DMS53 treated with DMSO at 0.1 percent for 48 hours (cell line): ENCODE results near the gene EVPL.

ENCODE experiments used
- DNase-seq: peaks from one replicate; lab custom pipeline; 2025; ENCODE audit not compliant: unreplicated experiment; lab: John Stamatoyannopoulos, UW

Gene EVPL

DNA sequence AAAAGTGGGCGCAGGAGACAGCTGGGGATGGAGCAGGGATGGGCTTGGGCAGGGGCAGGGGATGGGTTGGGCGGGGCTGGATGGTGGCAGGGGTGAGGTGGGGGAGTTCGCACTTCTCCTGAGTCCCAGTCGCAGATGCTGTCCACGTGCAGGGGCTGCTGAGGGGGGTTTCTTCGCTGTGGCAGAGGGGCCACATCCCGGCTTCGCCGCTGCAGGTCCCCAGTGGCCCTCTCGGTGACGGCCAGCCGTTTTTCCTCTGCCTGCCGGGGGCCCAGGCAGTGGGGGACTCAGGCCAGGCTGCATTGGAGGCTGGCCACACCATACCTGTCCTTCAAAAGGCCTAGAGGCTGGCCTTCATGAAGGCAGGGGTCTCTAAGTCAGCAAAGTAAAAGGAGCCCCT, 8.3 kb downstream of the EVPL start:
- DNase-seq = no peak

DNA sequence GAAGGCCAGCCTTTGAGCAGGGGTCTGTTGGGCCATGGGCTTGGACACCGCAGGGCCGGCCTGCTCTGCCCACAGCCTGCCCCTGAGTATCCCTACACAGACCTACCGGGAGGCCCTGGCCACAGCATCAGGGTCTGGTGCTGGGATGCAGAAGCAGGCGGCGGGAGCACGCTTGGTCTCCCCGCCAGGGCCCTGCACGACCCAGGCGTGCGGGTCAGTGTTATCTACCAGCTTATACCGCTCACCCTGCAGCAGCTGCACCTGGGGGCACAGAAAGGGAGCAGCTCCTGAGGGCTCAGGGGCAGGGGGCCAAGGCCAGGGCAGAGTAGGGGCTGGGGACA, 8.8 kb downstream of the EVPL start:
- no peak for DNase-seq

DNA sequence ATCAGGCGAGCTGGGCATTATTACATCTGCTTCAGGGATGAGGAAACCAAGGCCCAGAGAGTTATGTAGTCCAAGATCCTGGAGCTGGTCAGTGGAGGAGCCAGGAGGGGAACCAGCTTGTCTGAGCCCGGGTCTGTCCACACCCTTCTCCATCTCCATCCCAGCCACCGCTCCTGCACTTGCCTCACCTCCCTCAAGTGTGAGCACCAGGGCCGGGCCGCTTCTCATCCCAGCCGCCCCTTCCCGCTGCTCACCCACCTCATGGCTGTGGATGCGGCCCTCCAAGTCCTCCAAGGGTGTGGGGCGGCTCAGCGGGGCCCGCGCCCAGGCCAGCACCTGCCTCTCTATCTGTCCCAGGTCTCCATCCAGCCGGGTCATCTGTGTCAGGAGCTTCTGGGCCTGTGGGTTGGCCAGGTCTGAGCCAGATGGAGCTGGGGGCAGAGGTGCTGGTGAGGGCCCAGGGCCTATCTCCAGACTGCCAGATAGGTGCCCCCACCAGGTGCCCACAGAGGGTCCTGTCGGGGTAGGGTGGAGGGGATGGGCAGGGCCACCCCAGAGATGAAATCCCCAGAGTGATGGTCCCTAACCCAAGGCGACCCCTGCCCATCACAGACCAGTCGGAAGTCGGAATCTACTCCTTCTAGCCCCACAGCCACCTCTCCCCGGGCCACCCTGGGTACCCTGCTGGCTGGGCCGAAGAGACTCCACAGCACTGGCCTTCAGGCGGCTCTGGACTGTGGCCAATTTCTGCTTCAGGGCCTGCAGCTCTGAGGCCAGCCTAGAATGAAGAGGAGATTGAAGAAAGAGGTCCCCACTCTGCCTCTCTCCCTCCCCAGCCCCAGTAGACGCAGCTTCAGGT, 9.4 kb downstream of the EVPL start:
- DNase-seq = no peak

DNA sequence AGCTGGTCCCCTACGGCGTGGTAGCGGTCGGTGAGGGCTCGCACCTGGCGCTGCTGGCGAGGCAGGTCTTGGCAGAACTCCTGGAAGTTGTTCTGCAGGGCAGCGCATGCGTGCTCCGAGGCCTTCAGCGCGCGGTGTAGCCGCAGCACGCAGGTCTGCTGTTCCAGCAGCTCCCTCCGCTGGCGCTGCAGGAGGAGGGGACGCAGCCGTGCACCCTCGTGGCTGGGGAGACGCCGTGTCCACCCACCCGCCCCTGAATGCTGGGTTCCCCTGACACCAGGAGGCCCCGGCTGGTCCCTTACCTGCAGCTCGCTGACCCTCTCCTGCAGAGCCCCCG, 12.2 kb downstream of the EVPL start:
- DNase-seq = peak; percentile 52

DNA sequence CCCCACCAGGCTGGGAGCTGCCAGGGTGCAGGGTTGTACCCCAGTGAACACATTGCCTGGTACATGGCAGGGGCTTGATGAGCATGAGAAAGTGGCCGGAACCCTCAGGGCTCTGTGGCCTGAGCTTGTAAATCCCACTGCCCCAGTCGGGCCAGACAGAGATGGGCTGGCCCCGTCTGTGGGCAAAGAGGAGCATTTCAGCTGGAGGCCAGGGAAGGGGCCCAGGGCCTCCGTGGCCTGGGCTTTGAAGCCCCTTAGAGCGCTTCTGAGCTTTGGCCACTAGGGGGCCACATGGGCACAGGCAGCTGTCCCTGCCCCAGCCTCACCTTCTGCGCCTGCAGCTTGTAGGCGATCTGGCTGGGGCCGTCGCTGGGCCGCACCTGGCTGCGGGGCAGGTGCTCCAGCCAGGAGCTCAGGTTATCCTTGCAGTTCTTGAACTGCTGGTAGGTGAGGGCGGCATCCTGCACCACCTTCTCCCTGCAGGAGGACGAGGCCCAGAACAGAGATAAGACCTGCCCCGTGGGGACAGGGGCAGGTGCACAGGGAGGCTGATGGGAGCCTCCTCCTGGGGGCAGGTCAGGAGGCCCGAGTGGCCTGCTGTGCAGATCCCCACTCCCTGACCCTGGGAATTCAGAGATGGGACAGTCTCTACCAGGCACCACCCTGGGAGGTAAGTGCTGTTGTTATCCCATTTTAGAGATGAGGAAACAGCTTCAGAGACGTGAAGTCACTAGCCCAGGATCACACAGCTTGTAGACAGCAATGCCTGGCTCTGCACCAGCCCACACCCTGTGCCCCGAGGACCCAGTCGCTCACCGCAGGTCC, 12.8 kb downstream of the EVPL start:
- DNase-seq = peak; percentile 83

DNA sequence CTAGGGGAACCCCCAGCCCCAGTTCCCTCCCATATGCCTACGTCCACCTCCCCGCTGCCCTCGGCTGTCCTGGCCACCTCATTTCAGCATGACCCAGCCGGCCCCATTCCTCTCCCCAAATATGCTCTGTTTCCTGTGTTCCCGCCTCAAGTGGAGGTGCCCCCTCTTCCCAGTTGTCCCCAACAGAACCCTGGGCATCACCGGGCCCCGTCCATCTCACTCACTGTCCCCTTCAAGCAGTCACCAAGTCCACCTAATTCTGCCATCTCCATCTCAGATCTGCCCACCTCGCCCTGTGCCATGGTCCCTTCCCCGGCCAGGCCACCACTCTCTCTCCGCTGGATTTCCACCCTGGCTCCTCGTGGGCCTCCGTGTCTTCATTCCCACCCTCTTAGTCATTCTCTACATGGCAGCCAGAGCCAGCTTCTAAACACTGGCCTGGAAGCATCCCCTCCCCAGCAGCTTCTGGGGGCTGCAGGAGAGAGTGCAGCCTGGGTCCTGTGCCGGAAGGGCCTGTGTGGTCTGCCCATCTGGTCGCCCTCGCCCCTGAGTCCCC, 13.7 kb downstream of the EVPL start:
- no peak for DNase-seq

DNA sequence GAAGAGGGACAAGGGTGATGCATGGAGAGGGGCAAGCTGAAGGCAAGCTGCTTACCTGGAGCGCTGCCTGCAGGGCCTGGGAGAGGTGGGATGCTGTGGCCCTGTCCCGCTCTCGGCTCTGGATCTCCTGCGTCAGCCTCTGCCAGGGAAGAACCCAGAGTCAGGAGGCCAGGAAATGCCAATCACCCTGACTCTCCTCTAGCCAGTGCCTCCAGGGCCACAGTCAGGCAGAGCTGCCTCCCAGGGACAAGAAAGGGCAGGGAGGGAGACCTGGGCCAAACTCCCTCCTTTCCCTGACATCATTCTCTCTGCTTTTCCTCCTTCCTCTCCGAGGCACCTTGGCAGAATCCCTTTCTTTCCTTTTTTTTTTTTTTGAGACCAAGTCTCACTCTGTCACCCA, 15.2 kb downstream of the EVPL start:
- no peak for DNase-seq

DNA sequence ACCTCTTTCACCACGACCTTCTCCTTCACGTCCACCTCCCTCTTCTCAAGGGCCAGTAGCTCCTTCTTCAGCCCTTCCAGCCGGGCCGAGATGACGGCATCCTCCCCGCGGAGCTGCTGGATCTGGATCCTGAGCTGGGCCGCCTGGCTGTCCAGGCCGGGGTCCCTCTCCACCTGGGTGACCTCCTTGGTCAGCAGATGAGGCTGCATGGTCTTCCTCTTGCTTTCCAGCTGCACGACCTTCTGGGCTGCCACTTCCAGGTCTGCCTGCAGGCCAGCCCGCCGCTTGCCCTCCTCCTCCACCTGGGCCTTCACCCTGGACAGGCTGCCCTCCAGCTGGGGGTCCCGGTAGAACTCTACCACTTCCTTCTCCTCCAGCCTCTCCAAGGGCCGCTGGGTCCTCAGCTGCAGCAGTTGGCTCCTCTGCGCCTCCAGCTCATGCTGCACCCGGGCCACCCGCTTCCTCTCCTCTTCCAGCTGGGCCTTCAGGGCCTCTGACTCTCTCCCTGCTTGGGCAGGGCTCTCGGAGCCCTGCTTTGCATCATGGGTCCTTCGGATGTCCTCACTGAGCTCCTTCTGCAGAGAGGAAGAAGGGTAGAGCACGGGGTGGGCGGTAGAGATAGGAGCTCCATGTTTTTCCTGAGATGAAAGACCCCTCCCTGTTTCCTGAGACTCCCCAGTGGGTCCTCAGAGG, 17.0 kb downstream of the EVPL start:
- no peak for DNase-seq

DNA sequence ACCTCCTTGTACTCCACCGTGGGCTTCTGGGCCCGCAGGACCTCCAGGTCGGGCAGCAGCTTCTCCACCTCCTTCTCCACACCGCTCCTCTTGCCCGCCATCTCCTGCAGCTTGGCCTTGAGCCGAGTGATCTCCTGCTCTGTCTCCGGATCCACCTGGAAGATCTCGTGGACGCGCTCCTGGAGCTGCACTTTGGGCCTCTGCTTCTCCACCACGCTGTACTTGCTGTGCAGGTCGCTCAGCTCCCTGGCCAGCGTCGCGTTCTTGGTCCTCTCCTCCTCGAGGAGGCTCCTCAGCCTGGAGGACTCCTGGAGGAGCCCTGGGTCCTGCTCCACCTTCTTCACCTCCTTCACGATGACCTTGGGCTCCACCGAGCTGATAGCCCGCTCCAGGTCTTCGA, 17.7 kb downstream of the EVPL start:
- DNase-seq = no peak

DNA sequence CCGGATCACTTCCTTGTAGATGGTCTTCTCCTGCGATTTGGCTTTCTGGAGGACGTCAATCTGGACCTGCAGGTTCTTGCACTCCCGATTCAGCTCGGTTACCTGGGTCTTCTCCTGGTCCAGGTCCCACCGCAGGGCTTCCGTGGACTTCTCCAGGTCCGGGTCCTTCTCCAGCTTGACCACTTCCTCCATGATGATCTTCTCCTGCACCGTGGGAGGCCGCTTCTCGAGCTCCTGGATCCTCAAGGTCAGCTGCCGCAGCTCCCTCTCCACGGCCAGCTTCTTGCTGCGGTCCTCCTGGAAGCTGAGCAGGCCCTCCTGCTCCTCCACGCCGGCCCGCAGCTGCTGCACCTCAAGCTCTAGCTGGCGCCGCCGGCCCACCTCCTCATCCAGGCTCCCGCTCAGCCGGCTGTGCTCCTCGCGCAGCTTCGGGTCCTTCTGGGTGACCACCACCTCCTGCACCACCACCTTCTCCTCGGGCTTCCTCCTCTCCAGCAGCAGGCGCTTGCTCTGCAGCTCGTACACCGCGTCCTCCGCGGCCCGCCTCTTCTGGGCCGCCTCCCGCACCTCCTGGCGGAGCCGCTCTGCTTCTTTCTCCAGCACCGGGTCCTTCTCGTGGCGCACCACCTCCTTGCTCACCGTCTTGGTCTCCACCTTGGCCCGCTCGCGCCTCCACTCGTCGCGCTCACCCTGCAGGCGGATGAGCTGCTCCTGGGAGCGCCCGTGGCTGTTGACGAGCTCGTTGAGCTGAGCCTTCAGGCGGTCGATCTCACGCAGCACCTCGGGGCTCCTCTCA, 18.3 kb downstream of the EVPL start:
- DNase-seq = no peak

DNA sequence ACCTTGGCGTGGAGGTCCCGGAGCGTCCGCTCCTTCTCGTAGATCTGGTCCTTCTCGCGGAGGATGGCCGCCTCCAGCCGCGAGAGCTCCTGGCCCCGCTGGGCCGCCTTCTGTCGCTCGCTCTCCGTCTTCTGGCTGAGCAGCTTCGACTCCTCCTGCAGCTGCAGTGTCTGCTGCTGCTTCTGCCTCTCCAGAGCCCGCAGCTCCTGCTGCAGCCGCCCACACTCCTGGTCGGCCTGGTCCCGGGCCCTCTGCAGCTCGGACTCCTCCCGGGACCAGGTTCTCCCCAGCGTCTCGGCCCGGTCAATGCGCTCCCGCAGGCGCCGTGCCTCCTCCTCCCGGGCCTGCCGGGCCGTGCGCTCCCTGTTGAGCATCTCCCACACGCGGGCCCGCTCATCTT, 18.9 kb downstream of the EVPL start:
- no peak for DNase-seq

DNA sequence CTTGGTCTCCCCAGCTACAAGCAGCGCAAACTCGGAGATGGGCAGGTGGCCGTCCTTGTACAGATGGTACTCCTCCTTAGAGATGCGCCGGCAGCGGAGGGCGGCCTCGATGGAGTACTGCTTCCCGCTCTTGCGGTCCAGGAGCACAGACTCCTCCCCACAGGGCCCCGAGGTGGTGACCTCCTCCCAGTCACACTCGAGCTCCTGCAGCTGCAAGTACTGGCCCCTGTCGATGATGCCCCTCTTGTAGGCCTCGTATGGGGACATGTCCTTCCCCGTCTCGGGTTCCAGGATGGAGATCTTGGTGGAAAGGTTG, 19.3 kb downstream of the EVPL start:
- no peak for DNase-seq

DNA sequence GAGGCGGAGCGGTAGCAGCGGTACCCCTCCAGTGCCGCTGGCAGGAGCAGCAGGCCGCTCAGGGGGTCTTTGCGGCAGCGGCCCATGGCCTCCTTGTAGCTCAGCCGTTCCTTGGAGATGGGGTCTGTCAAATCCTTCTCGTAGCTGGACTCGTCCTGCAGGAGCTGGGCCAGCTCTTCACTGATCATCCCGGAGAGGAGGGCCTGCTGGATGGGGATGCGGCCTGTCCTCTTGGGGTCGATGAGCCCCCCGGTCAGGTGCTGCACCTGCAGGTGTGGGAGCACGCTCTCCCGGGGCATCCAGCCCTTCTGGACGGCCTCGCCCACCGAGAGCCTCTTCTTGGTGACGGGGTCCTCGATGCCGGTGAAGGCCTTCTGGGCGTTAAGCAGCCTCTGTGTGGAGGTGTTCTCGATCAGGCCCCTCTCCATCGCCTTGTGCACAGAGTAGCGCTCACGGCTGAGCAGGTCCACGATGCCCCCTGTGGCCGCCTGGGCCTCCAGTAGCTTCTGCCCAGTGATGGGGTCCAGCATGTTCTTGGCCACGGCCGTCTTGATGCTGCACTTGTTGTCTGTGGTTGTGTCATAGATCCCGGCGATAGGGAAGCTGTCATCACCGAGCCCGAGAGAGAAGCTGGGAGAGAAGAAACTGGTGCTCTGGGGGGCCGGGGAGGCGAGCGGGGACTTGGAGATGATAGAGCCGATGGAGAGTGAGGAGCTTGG, 19.8 kb downstream of the EVPL start:
- DNase-seq = no peak

DNA sequence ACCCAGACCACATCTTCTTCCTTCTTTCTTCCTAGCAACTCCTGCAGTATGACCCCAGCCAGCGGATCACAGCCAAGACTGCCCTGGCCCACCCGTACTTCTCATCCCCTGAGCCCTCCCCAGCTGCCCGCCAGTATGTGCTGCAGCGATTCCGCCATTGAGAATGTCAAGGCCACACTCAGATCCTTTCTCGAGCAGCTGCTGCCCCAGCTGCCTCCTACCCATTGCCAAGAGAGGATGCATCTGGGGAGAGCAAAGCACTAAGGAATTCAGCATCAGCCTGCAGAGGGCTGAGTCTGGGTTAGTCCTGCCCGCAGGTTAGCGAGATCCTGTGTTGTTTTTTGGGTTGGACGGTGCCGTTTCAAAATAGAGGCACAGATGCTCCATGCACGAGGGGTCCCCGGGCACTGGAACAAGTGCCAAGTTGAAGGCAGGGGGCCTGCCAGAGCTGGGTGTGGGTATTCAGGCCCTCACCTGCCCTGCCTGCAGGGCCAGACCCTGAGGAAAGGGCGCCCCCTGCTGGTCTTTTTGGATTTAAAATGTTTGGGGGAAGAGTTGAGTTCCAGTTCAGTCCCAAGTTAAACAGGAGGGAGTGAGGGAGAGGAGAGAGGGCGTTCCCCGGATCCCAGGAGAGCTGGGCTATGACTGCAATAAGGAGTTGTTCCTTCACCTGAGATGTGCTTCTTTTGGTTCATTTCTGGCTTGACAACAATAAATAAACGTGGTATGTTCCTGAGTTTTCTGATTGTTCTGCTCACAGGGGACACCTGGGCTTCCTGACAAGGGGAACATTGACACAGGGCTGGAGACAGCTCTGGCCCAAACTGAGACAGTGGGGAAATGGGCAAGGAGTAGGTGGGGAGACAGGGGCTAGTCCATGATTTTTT, 21.6 kb downstream of the EVPL start:
- DNase-seq = peak; percentile 45

DNA sequence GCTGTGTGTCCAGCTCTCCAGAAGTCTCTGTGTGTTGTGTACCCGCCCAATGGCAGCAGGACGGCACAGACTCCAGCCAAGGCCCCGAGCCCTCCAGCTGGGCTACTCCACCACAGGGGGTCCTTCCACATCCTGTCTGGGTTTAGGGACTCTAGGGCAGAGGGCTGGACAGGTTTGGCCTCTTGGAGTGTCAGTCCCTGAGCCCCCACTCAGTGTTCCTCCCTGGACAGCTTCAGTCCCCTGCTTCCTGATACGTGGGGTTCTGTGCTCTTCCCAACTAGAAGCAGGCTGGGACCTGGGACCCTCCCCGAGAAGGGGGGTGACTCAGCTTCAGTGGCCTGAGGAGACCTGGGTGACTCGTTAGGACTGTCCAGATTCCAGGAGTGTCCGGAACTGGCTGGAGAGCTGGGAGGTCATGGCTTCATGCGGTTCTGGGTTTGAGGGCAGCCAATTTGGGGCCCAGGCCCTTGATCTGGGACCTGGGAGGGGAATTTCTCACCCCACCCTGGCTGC, 22.3 kb downstream of the EVPL start:
- no peak for DNase-seq

DNA sequence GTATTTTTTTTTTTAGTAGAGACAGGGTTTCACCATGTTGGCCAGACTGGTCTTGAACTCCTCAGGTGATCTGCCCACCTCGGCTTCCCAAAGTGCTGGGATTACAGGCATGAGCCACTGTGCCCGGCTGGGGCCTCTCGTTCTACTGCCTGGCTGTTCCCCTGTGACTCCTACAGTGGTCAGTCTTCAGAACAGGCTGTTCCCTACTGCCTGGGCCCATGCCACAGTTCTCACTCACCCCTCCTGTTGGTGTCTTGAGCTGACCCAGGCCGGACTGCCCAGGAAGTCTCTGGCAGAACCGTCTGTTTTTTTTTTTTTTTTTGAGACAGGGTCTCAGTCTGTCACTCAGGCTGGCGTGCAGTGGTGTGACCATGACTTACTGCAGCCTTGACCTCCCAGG, 23.2 kb downstream of the EVPL start:
- no peak for DNase-seq

DNA sequence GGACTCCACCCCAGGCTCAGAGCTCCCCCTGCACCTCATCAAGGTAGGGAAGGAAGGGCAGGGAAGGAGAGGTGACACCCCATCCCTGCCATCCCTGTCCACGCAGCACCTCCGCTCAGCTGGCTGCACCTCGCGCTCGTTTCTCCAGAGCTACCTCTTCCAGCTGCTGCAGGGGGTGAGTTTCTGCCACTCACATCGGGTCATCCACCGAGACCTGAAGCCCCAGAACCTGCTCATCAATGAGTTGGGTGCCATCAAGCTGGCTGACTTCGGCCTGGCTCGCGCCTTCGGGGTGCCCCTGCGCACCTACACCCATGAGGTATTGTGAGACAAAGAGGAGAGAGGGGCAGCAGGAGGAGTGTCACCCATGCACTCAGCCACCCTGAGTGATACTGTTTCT, 25.0 kb downstream of the EVPL start:
- DNase-seq = no peak

DNA sequence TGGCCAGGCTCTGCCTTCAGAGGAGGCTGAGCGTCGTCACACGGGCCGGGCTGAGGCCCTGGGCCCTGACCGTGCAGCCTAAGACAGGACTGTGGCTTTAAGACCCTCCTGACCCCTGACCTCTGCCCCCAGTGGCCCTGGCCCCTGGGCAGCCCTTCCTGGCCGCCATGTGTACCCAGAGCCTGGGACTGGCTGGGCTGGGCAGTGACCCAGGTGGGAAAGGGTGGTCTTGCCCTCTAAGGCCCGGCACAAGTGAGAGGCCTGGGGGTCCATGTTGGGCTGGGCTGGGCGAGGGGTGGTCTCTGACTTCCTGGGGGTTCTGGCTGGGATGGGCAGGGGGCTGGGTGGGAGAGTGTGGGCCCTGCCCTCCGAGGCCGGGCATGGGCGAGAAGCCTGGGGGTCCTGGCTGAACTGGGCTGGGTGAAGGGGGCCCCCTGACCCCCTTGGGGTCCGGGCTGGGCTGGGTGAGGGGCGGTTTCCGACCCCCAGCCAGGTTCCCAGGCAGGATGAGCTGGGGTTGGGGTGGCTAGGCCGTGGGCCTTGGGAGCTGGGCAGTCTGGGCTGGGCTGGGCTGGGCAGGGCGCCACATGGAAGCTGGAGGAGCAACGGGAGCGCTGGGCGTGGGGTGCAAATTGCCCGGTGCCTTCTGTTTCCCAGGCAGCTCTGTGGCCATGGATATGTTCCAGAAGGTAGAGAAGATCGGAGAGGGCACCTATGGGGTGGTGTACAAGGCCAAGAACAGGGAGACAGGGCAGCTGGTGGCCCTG, 26.2 kb downstream of the EVPL start, which contains the start of gene CDK3:
CDK3 (plus strand) TSS at position 101 of the 767 bp plus-strand sequence; CDS start at position 672, 571 bp downstream.
- no peak for DNase-seq
